GM11168 (cell line): ENCODE measurements around the gene MAVS.
"Not testable (repeated sequence)": the region's sequence is repeated elsewhere in the genome, so short reads cannot be mapped to it uniquely, and the experiment has no call there.

Experiments
- in situ Hi-C: fragments of 300-500 bp; cut with MboI; formaldehyde crosslinking; loops from one replicate; pipeline ENCODE4 v1.12.0; 2022; ENCODE audit warnings: low sequenced_read_pairs; ENCODE audit not compliant: unreplicated experiment

Gene MAVS

GRCh38 chr20:3901706-3902440, 55.2 kb downstream of the MAVS start:
- in situ Hi-C loops: no loop called here

- in situ Hi-C loops: no loop called here
Observed at GRCh38 chr20:3902446-3902845, 55.8 kb downstream of the MAVS start.

GRCh38 chr20:3904224-3904623, 57.6 kb downstream of the MAVS start:
- in situ Hi-C loops: no loop called here

- in situ Hi-C loops: no loop called here
Observed at GRCh38 chr20:3904857-3905256, 58.2 kb downstream of the MAVS start.

- in situ Hi-C loops: not testable (repeated sequence)
Observed at GRCh38 chr20:3906744-3907721, 60.4 kb downstream of the MAVS start.

GRCh38 chr20:3908667-3909066, 62.0 kb downstream of the MAVS start:
- in situ Hi-C loops: no loop called here

GRCh38 chr20:3909952-3910366, 63.3 kb downstream of the MAVS start:
- in situ Hi-C loops: no loop called here

GRCh38 chr20:3910853-3911252, 64.2 kb downstream of the MAVS start:
- in situ Hi-C loops: no loop called here

GRCh38 chr20:3911956-3912355, 65.3 kb downstream of the MAVS start:
- in situ Hi-C loops: no loop called here

- in situ Hi-C loops: no loop called here
Observed at GRCh38 chr20:3914446-3914845, 67.8 kb downstream of the MAVS start.

GRCh38 chr20:3915691-3916090, 69.1 kb downstream of the MAVS start:
- in situ Hi-C loops: no loop called here

GRCh38 chr20:3916364-3916763, 69.7 kb downstream of the MAVS start:
- in situ Hi-C loops: no loop called here

- in situ Hi-C loops: no loop called here
Observed at GRCh38 chr20:3919352-3919751, 72.7 kb downstream of the MAVS start.

- in situ Hi-C loops: no loop called here
Observed at GRCh38 chr20:3922223-3922982, 75.8 kb downstream of the MAVS start.

- in situ Hi-C loops: no loop called here
Observed at GRCh38 chr20:3922983-3923339, 76.3 kb downstream of the MAVS start.

- in situ Hi-C loops: no loop called here
Observed at GRCh38 chr20:3923818-3924217, 77.2 kb downstream of the MAVS start.

- in situ Hi-C loops: no loop called here
Observed at GRCh38 chr20:3924304-3925112, 77.9 kb downstream of the MAVS start.

GRCh38 chr20:3925113-3925695, 78.6 kb downstream of the MAVS start:
- in situ Hi-C loops: no loop called here
